ENCODE measurements around the gene AGPS.
"Not testable (repeated sequence)": the region's sequence is repeated elsewhere in the genome, so short reads cannot be mapped to it uniquely, and the experiment has no call there.

Gene AGPS

DNA sequence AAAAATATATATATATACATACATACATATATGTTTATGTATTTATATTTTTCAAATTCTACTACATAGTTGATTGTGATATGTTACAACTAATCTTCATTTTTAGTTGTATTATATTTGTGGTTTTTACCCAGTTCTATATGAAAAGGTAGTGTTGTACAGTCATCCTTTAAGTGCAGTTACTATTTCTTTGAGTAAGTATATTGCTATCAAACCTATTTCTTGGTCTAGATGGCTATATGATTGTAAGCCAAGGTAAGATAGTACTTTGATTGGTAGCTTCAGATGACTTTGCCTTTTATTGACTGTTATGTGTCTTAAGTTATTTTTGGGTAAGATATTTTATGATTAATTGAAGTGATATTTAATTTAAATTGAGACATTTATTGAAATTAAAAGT is 89.6 kb downstream of the AGPS start:
- no peaks in the 10 kb centered on the region for H3K27me3 ChIP-seq (ENCODE audit: control insufficient read depth, insufficient read depth, low read length, poor library complexity, severe bottlenecking)
- H3K36me3 ChIP-seq (ENCODE audit: control insufficient read depth, insufficient read depth, low read length) = no peaks in the 10 kb centered on the region
- H3K4me1 ChIP-seq (ENCODE audit: control insufficient read depth, insufficient read depth, low read length) = no peaks in the 10 kb centered on the region
- no peaks in the 10 kb centered on the region for H3K9me3 ChIP-seq (ENCODE audit: control insufficient read depth, low read length)
- no peak overlapping the region for H3K4me3 ChIP-seq (ENCODE audit: insufficient read depth, low read depth, low read length)
- no peak overlapping the region for H3K27ac ChIP-seq (ENCODE audit: insufficient read depth, low read depth, low read length, poor library complexity, severe bottlenecking)

DNA sequence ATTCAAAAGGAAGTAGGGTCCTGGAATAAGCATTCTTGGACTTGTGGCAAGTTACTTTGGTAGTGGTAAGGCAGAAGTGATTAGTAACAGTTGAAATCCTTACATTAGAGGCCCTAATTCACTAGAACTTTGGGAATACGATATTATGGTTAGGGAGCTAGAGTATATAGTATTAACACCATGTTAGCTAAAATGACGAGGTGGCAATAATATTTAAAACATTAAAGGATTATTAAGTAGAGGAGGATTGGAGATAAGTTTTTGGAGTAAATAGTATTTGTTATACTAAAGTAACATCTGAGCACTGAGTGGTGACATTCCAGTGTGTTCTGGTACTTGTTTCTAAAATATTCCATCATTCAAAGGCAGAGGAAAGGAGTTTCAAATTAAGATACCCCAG is 91.0 kb downstream of the AGPS start:
- no peaks in the 10 kb centered on the region for H3K4me1 ChIP-seq (ENCODE audit: control insufficient read depth, insufficient read depth, low read length)
- H3K36me3 ChIP-seq (ENCODE audit: control insufficient read depth, insufficient read depth, low read length) = no peaks in the 10 kb centered on the region
- no peak overlapping the region for H3K27ac ChIP-seq (ENCODE audit: insufficient read depth, low read depth, low read length, poor library complexity, severe bottlenecking)
- no peaks in the 10 kb centered on the region for H3K27me3 ChIP-seq (ENCODE audit: control insufficient read depth, insufficient read depth, low read length, poor library complexity, severe bottlenecking)
- no peak overlapping the region for H3K4me3 ChIP-seq (ENCODE audit: insufficient read depth, low read depth, low read length)
- no peaks in the 10 kb centered on the region for H3K9me3 ChIP-seq (ENCODE audit: control insufficient read depth, low read length)
- 80 to 95% methylated on average over 1 to 2 of the region's 2 CpGs for WGBS, 2 experiments

DNA sequence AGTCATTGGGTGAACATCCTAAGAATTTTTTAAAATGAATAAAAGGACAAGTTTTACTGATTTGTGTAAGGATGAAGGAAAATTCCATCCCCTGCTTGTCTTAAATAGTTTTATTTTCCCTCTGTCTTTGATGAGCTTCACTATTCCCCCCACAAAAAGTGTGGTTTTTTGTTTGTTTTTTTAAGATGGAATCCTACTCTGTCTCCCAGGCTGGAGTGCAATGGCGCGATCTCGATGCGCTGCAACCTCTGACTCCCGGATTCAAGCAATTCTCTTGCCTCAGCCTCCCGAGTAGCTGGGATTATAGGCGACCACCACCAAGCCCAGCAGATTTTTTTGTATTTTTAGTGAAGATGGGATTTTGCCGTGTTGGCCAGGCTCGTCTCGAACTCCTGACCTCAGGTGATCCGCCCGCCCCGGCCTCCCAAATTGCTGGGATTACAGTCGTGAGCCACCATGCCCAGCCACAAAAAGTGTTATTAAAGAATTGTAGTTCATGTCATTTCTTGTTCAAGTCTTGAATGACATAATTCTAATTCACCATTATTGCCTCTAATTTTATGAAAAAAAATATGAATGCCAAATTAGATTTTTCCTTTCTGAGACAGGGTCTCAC is 91.7 kb downstream of the AGPS start:
- WGBS, 2 experiments = 96 to 98% methylated on average over 13 to 14 of the region's 14 CpGs
- Histone ChIP-seq H3K27ac (ENCODE audit: insufficient read depth, low read depth, low read length, poor library complexity, severe bottlenecking) (no peak overlapping the region), H3K4me1 (ENCODE audit: control insufficient read depth, insufficient read depth, low read length) (no peaks in the 10 kb centered on the region), H3K4me3 (ENCODE audit: insufficient read depth, low read depth, low read length) (no peak overlapping the region), H3K9me3 (ENCODE audit: control insufficient read depth, low read length) (no peaks in the 10 kb centered on the region), H3K36me3 (ENCODE audit: control insufficient read depth, insufficient read depth, low read length) (no peaks in the 10 kb centered on the region), H3K27me3 (ENCODE audit: control insufficient read depth, insufficient read depth, low read length, poor library complexity, severe bottlenecking) (no peaks in the 10 kb centered on the region)

DNA sequence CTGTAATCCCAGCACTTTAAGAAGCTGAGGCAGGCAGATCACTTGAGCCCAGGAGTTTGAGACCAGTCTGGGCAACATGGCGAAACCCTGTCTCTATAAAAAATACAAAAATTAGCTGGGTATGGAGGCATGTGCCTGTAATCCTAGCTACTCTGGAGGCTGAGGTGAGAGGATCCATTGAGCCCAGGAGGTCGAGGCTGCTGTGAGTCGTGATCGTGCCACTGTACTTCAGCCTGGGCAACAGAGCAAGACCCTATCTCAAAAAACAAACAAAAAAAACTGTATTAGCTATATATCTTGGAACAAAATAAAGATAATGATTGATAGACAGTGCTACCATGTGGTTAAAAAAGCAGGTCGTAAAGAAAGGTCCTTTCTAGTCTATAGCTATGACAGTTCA is 93.1 kb downstream of the AGPS start:
- not testable (repeated sequence) for H3K4me1 ChIP-seq (ENCODE audit: control insufficient read depth, insufficient read depth, low read length); H3K9me3 ChIP-seq (ENCODE audit: control insufficient read depth, low read length); H3K36me3 ChIP-seq (ENCODE audit: control insufficient read depth, insufficient read depth, low read length); H3K27ac ChIP-seq (ENCODE audit: insufficient read depth, low read depth, low read length, poor library complexity, severe bottlenecking); H3K4me3 ChIP-seq (ENCODE audit: insufficient read depth, low read depth, low read length); H3K27me3 ChIP-seq (ENCODE audit: control insufficient read depth, insufficient read depth, low read length, poor library complexity, severe bottlenecking)
- WGBS, 2 experiments = 97% methylated on average over 4 of the region's 5 CpGs

- no peaks in the 10 kb centered on the region for H3K36me3 ChIP-seq (ENCODE audit: control insufficient read depth, insufficient read depth, low read length)
- 61% methylated on average over 2 of the region's 2 CpGs for WGBS, 2 experiments
- H3K4me3 ChIP-seq (ENCODE audit: insufficient read depth, low read depth, low read length) = no peak overlapping the region
- H3K4me1 ChIP-seq (ENCODE audit: control insufficient read depth, insufficient read depth, low read length) = no peaks in the 10 kb centered on the region
- no peaks in the 10 kb centered on the region for H3K9me3 ChIP-seq (ENCODE audit: control insufficient read depth, low read length)
- H3K27me3 ChIP-seq (ENCODE audit: control insufficient read depth, insufficient read depth, low read length, poor library complexity, severe bottlenecking) = no peaks in the 10 kb centered on the region
- no peak overlapping the region for H3K27ac ChIP-seq (ENCODE audit: insufficient read depth, low read depth, low read length, poor library complexity, severe bottlenecking)
These were observed 97.2 kb downstream of the AGPS start for GRCh38 chr2:177489719-177490301.

DNA sequence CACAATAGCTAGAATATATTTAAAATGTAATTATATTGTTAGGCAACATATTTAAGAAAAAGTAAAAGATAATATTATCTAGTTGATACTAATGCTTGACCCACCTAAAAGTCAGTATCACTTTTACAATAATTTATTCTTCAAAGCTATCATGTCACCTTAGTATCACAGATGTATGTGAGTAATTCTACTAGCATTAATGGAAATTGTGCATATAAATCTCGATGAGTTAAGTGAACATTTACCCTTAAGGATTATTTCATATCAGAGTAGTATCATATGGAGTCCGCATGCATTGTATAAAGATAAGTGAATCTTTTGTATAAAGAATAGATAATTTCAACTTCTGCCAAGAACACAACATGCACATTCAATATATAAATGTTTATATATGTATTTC is 103.4 kb downstream of the AGPS start:
- no peaks in the 10 kb centered on the region for H3K4me1 ChIP-seq (ENCODE audit: control insufficient read depth, insufficient read depth, low read length)
- H3K27ac ChIP-seq (ENCODE audit: insufficient read depth, low read depth, low read length, poor library complexity, severe bottlenecking) = no peak overlapping the region
- no peaks in the 10 kb centered on the region for H3K27me3 ChIP-seq (ENCODE audit: control insufficient read depth, insufficient read depth, low read length, poor library complexity, severe bottlenecking)
- WGBS, 2 experiments = 100% methylated on average over 1 of the region's 2 CpGs; no CpG with 5 or more reads in 1 of the 2 experiments
- H3K9me3 ChIP-seq (ENCODE audit: control insufficient read depth, low read length) = no peaks in the 10 kb centered on the region
- no peaks in the 10 kb centered on the region for H3K36me3 ChIP-seq (ENCODE audit: control insufficient read depth, insufficient read depth, low read length)
- no peak overlapping the region for H3K4me3 ChIP-seq (ENCODE audit: insufficient read depth, low read depth, low read length)

- H3K9me3 ChIP-seq (ENCODE audit: control insufficient read depth, low read length) = no peaks in the 10 kb centered on the region
- WGBS, 2 experiments = 87 to 100% methylated on average over 1 of the region's 2 CpGs
These were observed 104.3 kb downstream of the AGPS start for GRCh38 chr2:177496921-177497320.

GRCh38 chr2:177501186-177501585 is 108.6 kb downstream of the AGPS start:
- Histone ChIP-seq H3K36me3 (ENCODE audit: control insufficient read depth, insufficient read depth, low read length) (no peaks in the 10 kb centered on the region), H3K27ac (ENCODE audit: insufficient read depth, low read depth, low read length, poor library complexity, severe bottlenecking) (no peak overlapping the region), H3K4me3 (ENCODE audit: insufficient read depth, low read depth, low read length) (no peak overlapping the region), H3K27me3 (ENCODE audit: control insufficient read depth, insufficient read depth, low read length, poor library complexity, severe bottlenecking) (no peaks in the 10 kb centered on the region), H3K9me3 (ENCODE audit: control insufficient read depth, low read length) (no peaks in the 10 kb centered on the region), H3K4me1 (ENCODE audit: control insufficient read depth, insufficient read depth, low read length) (no peaks in the 10 kb centered on the region)
- no CpG with 5 or more reads among the region's 1 CpG for WGBS, 2 experiments

More at GRCh38 chr2:177496921-177497320, 104.3 kb downstream of the AGPS start:
- no peaks in the 10 kb centered on the region for H3K36me3 ChIP-seq (ENCODE audit: control insufficient read depth, insufficient read depth, low read length)
- H3K4me1 ChIP-seq (ENCODE audit: control insufficient read depth, insufficient read depth, low read length) = no peaks in the 10 kb centered on the region
- no peak overlapping the region for H3K4me3 ChIP-seq (ENCODE audit: insufficient read depth, low read depth, low read length)
- no peaks in the 10 kb centered on the region for H3K27me3 ChIP-seq (ENCODE audit: control insufficient read depth, insufficient read depth, low read length, poor library complexity, severe bottlenecking)
- H3K27ac ChIP-seq (ENCODE audit: insufficient read depth, low read depth, low read length, poor library complexity, severe bottlenecking) = no peak overlapping the region

DNA sequence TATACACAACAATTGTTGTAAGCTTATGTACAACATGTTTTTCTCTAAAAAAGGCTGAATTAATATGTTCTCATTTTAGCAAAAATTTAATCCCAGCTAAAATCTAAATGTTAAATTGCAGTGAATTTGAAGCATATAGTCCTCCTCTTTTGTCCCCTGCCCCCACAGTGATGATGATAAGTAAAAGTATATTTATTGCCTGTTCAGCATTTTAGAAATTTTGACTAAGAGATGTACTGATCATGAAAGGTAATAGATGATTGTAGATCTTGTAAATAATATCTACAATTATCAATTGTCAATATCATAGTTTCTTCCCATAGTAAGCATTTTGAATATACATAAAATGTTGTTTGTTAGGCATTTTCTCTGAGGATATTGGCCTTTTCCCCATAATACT is 113.9 kb downstream of the AGPS start:
- no peaks in the 10 kb centered on the region for H3K9me3 ChIP-seq (ENCODE audit: control insufficient read depth, low read length)
- H3K4me3 ChIP-seq (ENCODE audit: insufficient read depth, low read depth, low read length) = no peak overlapping the region
- H3K27ac ChIP-seq (ENCODE audit: insufficient read depth, low read depth, low read length, poor library complexity, severe bottlenecking) = no peak overlapping the region
- H3K36me3 ChIP-seq (ENCODE audit: control insufficient read depth, insufficient read depth, low read length) = no peaks in the 10 kb centered on the region
- no peaks in the 10 kb centered on the region for H3K27me3 ChIP-seq (ENCODE audit: control insufficient read depth, insufficient read depth, low read length, poor library complexity, severe bottlenecking)
- no peaks in the 10 kb centered on the region for H3K4me1 ChIP-seq (ENCODE audit: control insufficient read depth, insufficient read depth, low read length)

GRCh38 chr2:177506998-177507397 is 114.4 kb downstream of the AGPS start:
- Histone ChIP-seq H3K27me3 (ENCODE audit: control insufficient read depth, insufficient read depth, low read length, poor library complexity, severe bottlenecking) (no peaks in the 10 kb centered on the region), H3K9me3 (ENCODE audit: control insufficient read depth, low read length) (no peaks in the 10 kb centered on the region), H3K36me3 (ENCODE audit: control insufficient read depth, insufficient read depth, low read length) (no peaks in the 10 kb centered on the region), H3K27ac (ENCODE audit: insufficient read depth, low read depth, low read length, poor library complexity, severe bottlenecking) (no peak overlapping the region), H3K4me3 (ENCODE audit: insufficient read depth, low read depth, low read length) (no peak overlapping the region), H3K4me1 (ENCODE audit: control insufficient read depth, insufficient read depth, low read length) (no peaks in the 10 kb centered on the region)
- WGBS, 2 experiments = 100% methylated on average over 1 of the region's 2 CpGs; no CpG with 5 or more reads in 1 of the 2 experiments

Data from ectodermal cell (in vitro differentiated cells).